Right lobe of liver (tissue), 4 donors: ENCODE data around the gene MAP3K5.

ENCODE experiments used
- POLR2A ChIP-seq: fragments of 450-650 bp; IDR thresholded peaks from one replicate; pipeline ENCODE4 v1.6.1; 2017; ENCODE audit warnings: antibody characterized with exemption, mild to moderate bottlenecking
- TF ChIP-seq, protein P1 (sequence below), 4 donors: fragments of 200-600 bp in 3 of 4; fragments of 450-650 bp in 1 of 4; IDR thresholded peaks; one replicate each; pipeline versions ENCODE4 v1.5.1 to v1.8.0; 2016 to 2022; ENCODE audit warnings: antibody characterized with exemption in 4 of 4, mild to moderate bottlenecking in 2 of 4
- donor health status: DM: no; HTN: no; CAD: no.
- donor health status: DM: no; HTN: no; CAD: no.
- donor health status: DM: no; HTN: yes; CAD: no.

DNA sequence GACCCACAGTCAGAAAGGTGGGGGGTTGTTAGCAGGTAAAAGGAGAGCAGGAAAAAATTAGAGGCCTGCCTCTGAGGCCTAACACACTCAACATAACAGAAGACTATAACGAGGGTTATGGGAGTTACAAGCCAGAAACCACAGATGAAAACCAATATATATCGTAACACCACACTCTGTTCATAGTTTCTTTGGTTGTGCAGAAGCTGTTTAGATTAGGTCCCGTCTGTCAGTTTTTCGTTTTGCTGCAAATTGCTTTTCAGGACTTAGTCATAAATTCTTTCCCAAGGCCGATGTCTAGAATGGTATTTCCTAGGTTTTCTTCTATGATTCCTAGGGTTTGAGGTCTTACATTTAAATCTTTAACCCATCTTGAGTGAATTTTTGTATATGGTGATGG is 3.7 kb upstream of the MAP3K5 start:
- TF ChIP-seq, protein P1, sequence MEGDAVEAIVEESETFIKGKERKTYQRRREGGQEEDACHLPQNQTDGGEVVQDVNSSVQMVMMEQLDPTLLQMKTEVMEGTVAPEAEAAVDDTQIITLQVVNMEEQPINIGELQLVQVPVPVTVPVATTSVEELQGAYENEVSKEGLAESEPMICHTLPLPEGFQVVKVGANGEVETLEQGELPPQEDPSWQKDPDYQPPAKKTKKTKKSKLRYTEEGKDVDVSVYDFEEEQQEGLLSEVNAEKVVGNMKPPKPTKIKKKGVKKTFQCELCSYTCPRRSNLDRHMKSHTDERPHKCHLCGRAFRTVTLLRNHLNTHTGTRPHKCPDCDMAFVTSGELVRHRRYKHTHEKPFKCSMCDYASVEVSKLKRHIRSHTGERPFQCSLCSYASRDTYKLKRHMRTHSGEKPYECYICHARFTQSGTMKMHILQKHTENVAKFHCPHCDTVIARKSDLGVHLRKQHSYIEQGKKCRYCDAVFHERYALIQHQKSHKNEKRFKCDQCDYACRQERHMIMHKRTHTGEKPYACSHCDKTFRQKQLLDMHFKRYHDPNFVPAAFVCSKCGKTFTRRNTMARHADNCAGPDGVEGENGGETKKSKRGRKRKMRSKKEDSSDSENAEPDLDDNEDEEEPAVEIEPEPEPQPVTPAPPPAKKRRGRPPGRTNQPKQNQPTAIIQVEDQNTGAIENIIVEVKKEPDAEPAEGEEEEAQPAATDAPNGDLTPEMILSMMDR (IDR thresholded peaks at IDR 0.05), result no peak
- TF ChIP-seq POLR2A, result no peak
